Measurements from ENCODE around the gene SOX3. TPM values are rescaled to one million over a fixed set of nuclear protein-coding genes. Genes with fewer than 3 reads are reported as not detected.
A peak's percentile ranks its signal among the peaks of the same experiment; 100 is the strongest.

Gene SOX3
- total and polyA plus RNA-seq, 2 donors from 2014 or later: not detected

DNA sequence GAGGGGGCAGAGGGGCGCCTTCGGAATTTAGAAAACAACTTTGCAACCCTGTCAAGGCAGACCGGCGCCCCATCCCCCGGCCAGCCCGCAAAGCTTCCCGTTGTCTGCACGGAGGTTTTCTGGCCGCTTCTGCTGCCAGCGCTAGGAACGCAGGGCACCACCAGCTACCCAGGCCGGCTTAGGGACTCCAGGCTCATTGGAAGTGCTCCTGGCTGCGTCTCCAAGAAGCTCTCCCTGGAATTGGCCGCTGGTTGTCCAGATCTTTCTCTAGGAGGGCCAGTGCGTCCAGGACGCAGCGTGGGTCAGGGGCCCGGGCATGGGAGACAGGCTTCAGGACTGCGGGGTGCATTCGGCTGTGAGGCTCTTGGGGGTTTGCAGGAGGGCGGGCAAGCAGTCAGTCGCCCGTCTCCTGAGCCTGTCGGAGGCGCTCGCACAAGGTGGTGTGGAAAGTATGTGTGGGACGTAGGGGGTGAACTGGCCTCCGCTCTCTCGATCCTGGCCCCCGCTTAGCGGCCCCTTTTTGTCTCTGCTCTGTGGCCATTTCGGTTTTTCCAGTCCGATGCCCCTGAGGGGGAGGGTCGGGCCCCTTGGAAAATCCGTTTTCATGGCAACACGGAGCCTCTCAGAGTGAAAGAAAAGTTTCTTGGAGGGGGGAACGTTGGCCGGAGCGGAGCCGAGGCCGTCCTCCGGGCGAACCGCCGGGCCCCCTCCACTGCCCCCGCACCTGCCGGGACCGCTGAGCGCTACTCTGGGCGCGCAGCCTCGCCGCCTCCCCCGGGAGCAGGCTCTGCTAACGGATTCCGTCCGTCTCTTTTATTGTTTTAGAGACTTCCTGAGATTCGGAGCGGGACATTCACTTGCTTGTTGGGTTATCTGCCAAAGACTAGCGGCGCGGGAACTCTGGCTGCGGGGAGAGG, 810 bp upstream of the SOX3 start:
- peaks cover 42% of the 10 kb centered on the region for H3K27me3 ChIP-seq (ENCODE audit: control insufficient read depth, insufficient read depth, low read length)
- no peak overlapping the region for H3K4me3 ChIP-seq (ENCODE audit: low read length in 3 of 3)
- DNase-seq (peak in 1 of 5 donors; percentile 12), FAIRE-seq (no peak)
- no peak overlapping the region for H3K9ac ChIP-seq (ENCODE audit: low read length in 3 of 3)
- H3K36me3 ChIP-seq (ENCODE audit: control insufficient read depth in 2 of 3, insufficient read depth in 3 of 3, low read length in 3 of 3): no peaks in the 10 kb centered on the region
- H3K4me1 ChIP-seq (ENCODE audit: control insufficient read depth in 2 of 3, insufficient read depth in 2 of 3, low read depth in 1 of 3, low read length in 3 of 3): no peaks in the 10 kb centered on the region
- TF ChIP-seq, protein P1, sequence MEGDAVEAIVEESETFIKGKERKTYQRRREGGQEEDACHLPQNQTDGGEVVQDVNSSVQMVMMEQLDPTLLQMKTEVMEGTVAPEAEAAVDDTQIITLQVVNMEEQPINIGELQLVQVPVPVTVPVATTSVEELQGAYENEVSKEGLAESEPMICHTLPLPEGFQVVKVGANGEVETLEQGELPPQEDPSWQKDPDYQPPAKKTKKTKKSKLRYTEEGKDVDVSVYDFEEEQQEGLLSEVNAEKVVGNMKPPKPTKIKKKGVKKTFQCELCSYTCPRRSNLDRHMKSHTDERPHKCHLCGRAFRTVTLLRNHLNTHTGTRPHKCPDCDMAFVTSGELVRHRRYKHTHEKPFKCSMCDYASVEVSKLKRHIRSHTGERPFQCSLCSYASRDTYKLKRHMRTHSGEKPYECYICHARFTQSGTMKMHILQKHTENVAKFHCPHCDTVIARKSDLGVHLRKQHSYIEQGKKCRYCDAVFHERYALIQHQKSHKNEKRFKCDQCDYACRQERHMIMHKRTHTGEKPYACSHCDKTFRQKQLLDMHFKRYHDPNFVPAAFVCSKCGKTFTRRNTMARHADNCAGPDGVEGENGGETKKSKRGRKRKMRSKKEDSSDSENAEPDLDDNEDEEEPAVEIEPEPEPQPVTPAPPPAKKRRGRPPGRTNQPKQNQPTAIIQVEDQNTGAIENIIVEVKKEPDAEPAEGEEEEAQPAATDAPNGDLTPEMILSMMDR (IDR thresholded peaks at IDR 0.05; ENCODE audit: borderline replicate concordance, extremely low read depth, insufficient read depth): no peak
- H3K27ac ChIP-seq (ENCODE audit: low read depth in 2 of 2, low read length in 2 of 2): no peak overlapping the region
- intact Hi-C loops (cut with DNase I): no loop called here
- H3K9me3 ChIP-seq (ENCODE audit: control insufficient read depth in 2 of 3, insufficient read depth in 1 of 3, low read length in 3 of 3): no peaks in the 10 kb centered on the region

DNA sequence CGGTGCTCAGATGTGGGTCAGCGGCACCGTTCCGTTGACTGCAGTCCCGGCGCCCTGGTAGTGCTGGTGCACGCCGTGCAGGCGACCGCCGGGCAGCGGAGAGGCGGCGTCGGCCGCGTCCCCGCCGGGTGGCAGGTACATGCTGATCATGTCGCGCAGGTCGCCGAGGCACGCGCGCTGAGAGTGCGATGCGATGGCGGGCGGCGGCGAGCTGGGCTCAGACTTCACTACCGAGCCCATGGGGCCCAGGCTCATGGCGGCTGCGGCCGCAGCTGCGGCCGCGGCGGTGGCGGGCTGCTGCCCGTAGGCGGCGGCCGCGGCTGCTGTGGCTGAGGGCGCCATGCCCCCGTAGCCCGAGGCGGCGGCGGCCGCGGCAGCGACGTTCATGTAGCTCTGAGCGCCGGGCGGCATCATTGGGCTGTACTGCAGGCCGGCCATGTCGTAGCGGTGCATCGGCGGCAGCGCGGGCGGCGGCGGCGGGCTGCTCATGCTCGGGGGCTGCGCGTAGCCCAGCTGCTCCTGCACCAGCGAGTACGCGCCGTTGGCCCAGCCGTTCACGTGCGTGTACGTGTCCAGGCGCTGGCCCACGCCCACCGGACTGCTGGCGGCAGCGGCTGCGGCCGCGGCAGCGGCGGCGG, 1.0 kb downstream of the SOX3 start:
- H3K4me1 ChIP-seq (ENCODE audit: control insufficient read depth in 2 of 3, insufficient read depth in 2 of 3, low read depth in 1 of 3, low read length in 3 of 3): no peaks in the 10 kb centered on the region
- TF ChIP-seq, protein P1 (IDR thresholded peaks at IDR 0.05; ENCODE audit: borderline replicate concordance, extremely low read depth, insufficient read depth): no peak
- no peak overlapping the region for H3K9ac ChIP-seq (ENCODE audit: low read length in 3 of 3)
- no peak overlapping the region for H3K27ac ChIP-seq (ENCODE audit: low read depth in 2 of 2, low read length in 2 of 2)
- intact Hi-C loops (cut with DNase I): no loop called here
- H3K9me3 ChIP-seq (ENCODE audit: control insufficient read depth in 2 of 3, insufficient read depth in 1 of 3, low read length in 3 of 3): no peaks in the 10 kb centered on the region
- H3K4me3 ChIP-seq (ENCODE audit: low read length in 3 of 3): no peak overlapping the region
- no peak for FAIRE-seq
- no peaks in the 10 kb centered on the region for H3K36me3 ChIP-seq (ENCODE audit: control insufficient read depth in 2 of 3, insufficient read depth in 3 of 3, low read length in 3 of 3)
- H3K27me3 ChIP-seq (ENCODE audit: control insufficient read depth, insufficient read depth, low read length): peaks cover 41% of the 10 kb centered on the region
- DNase-seq: peak; percentile 32 to 73 (median 51)

DNA sequence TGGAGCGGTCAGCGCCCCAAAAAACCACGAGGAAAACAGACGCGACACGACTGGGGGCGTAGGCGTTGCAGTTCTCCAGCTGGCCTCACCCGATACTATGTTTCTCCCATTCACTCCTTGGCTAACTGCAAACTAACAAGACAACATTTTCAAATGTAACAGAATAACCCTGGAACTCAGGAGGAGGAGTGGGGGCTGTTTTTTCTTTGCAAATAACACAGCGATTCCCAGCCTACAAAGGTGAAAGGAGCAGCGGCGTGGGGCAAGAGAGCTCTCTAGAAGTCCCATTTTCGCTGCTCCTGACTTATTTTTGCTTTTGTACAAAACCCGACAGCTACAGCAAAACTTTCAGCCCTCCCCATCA, 1.6 kb downstream of the SOX3 start:
- Histone ChIP-seq H3K9me3 (ENCODE audit: control insufficient read depth in 2 of 3, insufficient read depth in 1 of 3, low read length in 3 of 3) (no peaks in the 10 kb centered on the region), H3K27ac (ENCODE audit: low read depth in 2 of 2, low read length in 2 of 2) (no peak overlapping the region), H3K4me1 (ENCODE audit: control insufficient read depth in 2 of 3, insufficient read depth in 2 of 3, low read depth in 1 of 3, low read length in 3 of 3) (no peaks in the 10 kb centered on the region), H3K9ac (ENCODE audit: low read length in 3 of 3) (no peak overlapping the region), H3K36me3 (ENCODE audit: control insufficient read depth in 2 of 3, insufficient read depth in 3 of 3, low read length in 3 of 3) (no peaks in the 10 kb centered on the region), H3K4me3 (ENCODE audit: low read length in 3 of 3) (no peak overlapping the region), H3K27me3 (ENCODE audit: control insufficient read depth, insufficient read depth, low read length) (peaks cover 41% of the 10 kb centered on the region)
- TF ChIP-seq, protein P1 (IDR thresholded peaks at IDR 0.05; ENCODE audit: borderline replicate concordance, extremely low read depth, insufficient read depth): no peak
- no peak for FAIRE-seq
- DNase-seq: peak in 1 of 5 donors; percentile 33
- intact Hi-C loops (cut with DNase I): no loop called here

Measured in kidney (tissue), 14 donors.